Endothelial cell of umbilical vein (primary cell): ENCODE results near the gene RDM1. TPM values are rescaled to one million over a fixed set of nuclear protein-coding genes. Genes with fewer than 3 reads are reported as not detected.

Source experiments
- BruUV-seq: library from RNA; stranded (reverse); fragments of 400-500 nt; replicated peaks from 2 replicates; lab custom pipeline; 2021; lab: Mats Ljungman, UMichigan
- CTCF ChIA-PET: fragments of 300-600, 350-600 bp; sonication (Branson Sonifier 250); formaldehyde crosslinking; loops from one replicate; lab custom pipeline; 2021; ENCODE audit warnings: antibody characterized with exemption, inconsistent platforms; lab: Charles Lee
- POLR2A ChIA-PET: fragments of 300-600, 350-600 bp; sonication (Branson Sonifier 250); formaldehyde crosslinking; loops from one replicate; lab custom pipeline; 2021; ENCODE audit warnings: antibody characterized with exemption, inconsistent platforms; lab: Charles Lee
- DNase-seq: peaks from one replicate; pipeline ENCODE4 v3.0.0-alpha.2; 2011; ENCODE audit warnings: low read depth, low spot score
- FAIRE-seq: peaks from 2 replicates; lab custom pipeline; 2011; peaks lifted over from hg19 to GRCh38; lab: Jason Lieb, UNC
- H2AFZ ChIP-seq: 2 replicates; pipeline ENCODE4 v1.6.0; 2012; ENCODE audit warnings: low read depth, low read length, control low read depth, inconsistent platforms
- H3K27ac ChIP-seq: 2 replicates; pipeline ENCODE4 v1.5.1; 2011; ENCODE audit warnings: low read depth, mild to moderate bottlenecking, control low read depth, low read length, moderate library complexity; ENCODE audit not compliant: insufficient read depth
- H3K27me3 ChIP-seq, 2 experiments: 2 replicates each; pipeline versions ENCODE4 v1.6.0 to v1.6.1; 2011; ENCODE audit warnings: low read length in 2 of 2, mixed read lengths in 1 of 2; ENCODE audit not compliant: control insufficient read depth in 2 of 2, insufficient read depth in 2 of 2
- H3K36me3 ChIP-seq, 2 experiments: 2 replicates in 1 of 2; 3 replicates in 1 of 2; pipeline ENCODE4 v1.5.1; 2011; ENCODE audit warnings: low read length in 2 of 2, mild to moderate bottlenecking in 1 of 2, moderate library complexity in 1 of 2; ENCODE audit not compliant: control insufficient read depth in 2 of 2, insufficient read depth in 2 of 2; ENCODE audit errors: extremely low read depth in 1 of 2
- H3K4me1 ChIP-seq: 3 replicates; pipeline ENCODE4 v1.5.1; 2011; ENCODE audit warnings: mild to moderate bottlenecking, low read length; ENCODE audit not compliant: control insufficient read depth, insufficient read depth; ENCODE audit errors: extremely low read depth
- H3K4me2 ChIP-seq: 2 replicates; pipeline ENCODE4 v1.6.1; 2011; ENCODE audit warnings: low read length, control low read depth, mixed read lengths; ENCODE audit not compliant: insufficient read depth
- H3K4me3 ChIP-seq, 3 experiments: fragments of 200-600 bp in 1 of 3; sonication (generic), shearing (Covaris generic) in 1 of 3; replicated peaks in 1 of 3; 2 replicates each; pipeline ENCODE4 v1.5.1; 2011 to 2016; ENCODE audit warnings: control low read depth in 3 of 3, low read length in 3 of 3, mild to moderate bottlenecking in 2 of 3, inconsistent platforms in 1 of 3, low read depth in 1 of 3, moderate library complexity in 1 of 3; ENCODE audit not compliant: insufficient read depth in 1 of 3
- H3K79me2 ChIP-seq: 2 replicates; pipeline ENCODE4 v1.6.0; 2012; ENCODE audit warnings: low read length, inconsistent platforms; ENCODE audit not compliant: control insufficient read depth, insufficient read depth
- H3K9ac ChIP-seq: replicated peaks from 2 replicates; pipeline ENCODE3; 2011; ENCODE audit warnings: low read length, control low read depth; ENCODE audit not compliant: insufficient read depth; ENCODE audit errors: extremely low read depth
- H3K9me1 ChIP-seq: replicated peaks from 3 replicates; pipeline ENCODE4 v1.6.0; 2011; ENCODE audit warnings: mild to moderate bottlenecking, low read length; ENCODE audit not compliant: control insufficient read depth, insufficient read depth; ENCODE audit errors: extremely low read depth
- H3K9me3 ChIP-seq: replicated peaks from 2 replicates; pipeline ENCODE4 v1.5.1; 2012; ENCODE audit warnings: low read length, inconsistent platforms; ENCODE audit not compliant: control insufficient read depth, insufficient read depth
- H4K20me1 ChIP-seq: replicated peaks from 2 replicates; pipeline ENCODE3; 2011; ENCODE audit warnings: mild to moderate bottlenecking, low read length; ENCODE audit not compliant: control insufficient read depth, insufficient read depth; ENCODE audit errors: extremely low read depth
- CTCF ChIP-seq, 2 donors: IDR thresholded peaks; 1 replicate in 1 of 2; 2 replicates in 1 of 2; pipeline ENCODE4 v1.5.1; 2011; ENCODE audit warnings: low read length in 2 of 2, mild to moderate bottlenecking in 2 of 2, moderate library complexity in 2 of 2, control low read depth in 1 of 2, inconsistent platforms in 1 of 2, low read depth in 1 of 2; ENCODE audit not compliant: insufficient read depth in 1 of 2; ENCODE audit errors: extremely low read depth in 1 of 2
- EZH2 ChIP-seq: IDR thresholded peaks from 2 replicates; pipeline ENCODE4 v1.6.1; 2012; ENCODE audit warnings: borderline replicate concordance, low read depth, mild to moderate bottlenecking, moderate library complexity, low read length, inconsistent platforms; ENCODE audit not compliant: severe bottlenecking
- FOS ChIP-seq: IDR thresholded peaks from 2 replicates; pipeline ENCODE4 v1.6.1; 2011; ENCODE audit warnings: mild to moderate bottlenecking, low read length, moderate library complexity, borderline replicate concordance; ENCODE audit not compliant: insufficient read depth
- GATA2 ChIP-seq: IDR thresholded peaks from 2 replicates; pipeline ENCODE4 v1.7.0; 2011; ENCODE audit warnings: low read depth, mild to moderate bottlenecking, moderate library complexity, mixed read lengths, low read length; ENCODE audit not compliant: insufficient read length, insufficient read depth
- JUN ChIP-seq: IDR thresholded peaks from 2 replicates; pipeline ENCODE4 v1.6.1; 2011; ENCODE audit warnings: borderline replicate concordance, low read depth; ENCODE audit not compliant: insufficient read length, insufficient read depth
- MAX ChIP-seq: IDR thresholded peaks from 2 replicates; pipeline ENCODE4 v1.6.1; 2011; ENCODE audit not compliant: insufficient read depth, insufficient read length
- MYC ChIP-seq: IDR thresholded peaks from one replicate; pipeline ENCODE4 v1.6.1; 2011; ENCODE audit warnings: mild to moderate bottlenecking, low read depth, low read length
- POLR2A ChIP-seq: IDR thresholded peaks from 2 replicates; pipeline ENCODE4 v1.6.1; 2012; ENCODE audit warnings: low read depth, mild to moderate bottlenecking, control low read depth, low read length
- POLR2AphosphoS5 ChIP-seq: IDR thresholded peaks from 2 replicates; pipeline ENCODE4 v1.6.1; 2012; ENCODE audit warnings: low read depth, mild to moderate bottlenecking, control low read depth, low read length, moderate library complexity; ENCODE audit not compliant: insufficient read depth
- dilution Hi-C: fragments of 300-500 bp; cut with MboI; formaldehyde crosslinking; loops from one replicate; pipeline ENCODE4 v1.15.0; 2019; ENCODE audit warnings: low sequenced_read_pairs; ENCODE audit not compliant: extremely low pct_ligation_motif_present
- intact Hi-C: fragments of 100-400 bp; cut with micrococcal nuclease; formaldehyde crosslinking; loops from one replicate; pipeline ENCODE4 v1.10.0; 2022
- polyA plus RNA-seq, 4 experiments: library from polyadenylated mRNA; depleted of rRNA in 3 of 4; stranded (reverse) in 3 of 4; unstranded in 1 of 4; fragments of >200 nt; gene quantifications; 2 replicates each; pipeline versions ENCODE4 v1.2.1 to v1.2.3, GENCODE V29; 2011 to 2012; ENCODE audit warnings: missing spikeins in 1 of 4
- total RNA-seq: library from RNA; stranded (reverse); gene quantifications from 2 replicates; pipeline ENCODE4 v1.2.3, GENCODE V29; 2021

The RDM1 gene
- total and polyA plus RNA-seq, 2 donors (not counting 3 experiments of a cell fraction or from before 2014, with no cell fraction given), result 0.12 to 0.46 TPM

- Histone ChIP-seq H3K27ac (no peak overlapping the region), H3K79me2 (no peaks in the 10 kb centered on the region), H3K4me1 (no peaks in the 10 kb centered on the region), H3K9me3 (no peaks in the 10 kb centered on the region), H3K9me1 (no peaks in the 10 kb centered on the region), H3K4me2 (no peak overlapping the region), H3K9ac (no peak overlapping the region), H2AFZ (no peak overlapping the region), H4K20me1 (no peaks in the 10 kb centered on the region), H3K36me3 (no peaks in the 10 kb centered on the region), H3K4me3 (no peak overlapping the region), H3K27me3 (no peaks in the 10 kb centered on the region)
- dilution Hi-C loops, result no loop called here
- FAIRE-seq (no peak), DNase-seq (no peak)
- TF ChIP-seq FOS, result no peak
- no peak for TF ChIP-seq EZH2
- TF ChIP-seq MAX, result no peak
- no peak for TF ChIP-seq MYC
- TF ChIP-seq JUN, result no peak
- TF ChIP-seq GATA2, result no peak
- TF ChIP-seq POLR2AphosphoS5, result no peak
- TF ChIP-seq CTCF (IDR thresholded peaks at IDR 0.05; ENCODE audit: extremely low read depth in 1 of 2, insufficient read depth in 1 of 2, low read depth in 1 of 2, low read length in 2 of 2), result no peak
- TF ChIP-seq POLR2A, result no peak
- ChIA-PET POLR2A (no interaction called here), CTCF (no interaction called here)
- intact Hi-C loops, result no loop called here
- no TSS peak for BruUV-seq
Observed at GRCh38 chr17:35912339-35912912, 18.1 kb downstream of the RDM1 start.
